Measurements from ENCODE around the gene BSN.

- TF ChIP-seq CTCF (IDR thresholded peaks at IDR 0.05) = no peak
- no peak for TF ChIP-seq POLR2AphosphoS5 (IDR thresholded peaks at IDR 0.05)
- TF ChIP-seq POLR2A (IDR thresholded peaks at IDR 0.05) = no peak
These were observed 163.1 kb downstream of the BSN start for GRCh38 chr3:49717211-49717958.
